D721Med (cell line): ENCODE data around the gene GSTA1.
"Not testable (repeated sequence)": the region's sequence is repeated elsewhere in the genome, so short reads cannot be mapped to it uniquely, and the experiment has no call there.

Experiments used
- DNase-seq: peaks from one replicate; pipeline ENCODE4 v3.0.0; 2011; ENCODE audit warnings: low spot score; ENCODE audit not compliant: insufficient read length
- FAIRE-seq: peaks from 2 replicates; lab custom pipeline; 2011; peaks lifted over from hg19 to GRCh38; lab: Jason Lieb, UNC
- TF ChIP-seq, protein P1 (sequence below): IDR thresholded peaks from 2 replicates; pipeline ENCODE4 v1.5.1; 2012; ENCODE audit warnings: mild to moderate bottlenecking, control low read depth; ENCODE audit not compliant: insufficient read depth; ENCODE audit errors: missing control alignments

The GSTA1 gene

GRCh38 chr6:52815167-52816092, 11.8 kb upstream of the GSTA1 start:
- DNase-seq (peak; percentile 38), FAIRE-seq (no peak)
- TF ChIP-seq, protein P1, sequence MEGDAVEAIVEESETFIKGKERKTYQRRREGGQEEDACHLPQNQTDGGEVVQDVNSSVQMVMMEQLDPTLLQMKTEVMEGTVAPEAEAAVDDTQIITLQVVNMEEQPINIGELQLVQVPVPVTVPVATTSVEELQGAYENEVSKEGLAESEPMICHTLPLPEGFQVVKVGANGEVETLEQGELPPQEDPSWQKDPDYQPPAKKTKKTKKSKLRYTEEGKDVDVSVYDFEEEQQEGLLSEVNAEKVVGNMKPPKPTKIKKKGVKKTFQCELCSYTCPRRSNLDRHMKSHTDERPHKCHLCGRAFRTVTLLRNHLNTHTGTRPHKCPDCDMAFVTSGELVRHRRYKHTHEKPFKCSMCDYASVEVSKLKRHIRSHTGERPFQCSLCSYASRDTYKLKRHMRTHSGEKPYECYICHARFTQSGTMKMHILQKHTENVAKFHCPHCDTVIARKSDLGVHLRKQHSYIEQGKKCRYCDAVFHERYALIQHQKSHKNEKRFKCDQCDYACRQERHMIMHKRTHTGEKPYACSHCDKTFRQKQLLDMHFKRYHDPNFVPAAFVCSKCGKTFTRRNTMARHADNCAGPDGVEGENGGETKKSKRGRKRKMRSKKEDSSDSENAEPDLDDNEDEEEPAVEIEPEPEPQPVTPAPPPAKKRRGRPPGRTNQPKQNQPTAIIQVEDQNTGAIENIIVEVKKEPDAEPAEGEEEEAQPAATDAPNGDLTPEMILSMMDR = peak; percentile 56

DNA sequence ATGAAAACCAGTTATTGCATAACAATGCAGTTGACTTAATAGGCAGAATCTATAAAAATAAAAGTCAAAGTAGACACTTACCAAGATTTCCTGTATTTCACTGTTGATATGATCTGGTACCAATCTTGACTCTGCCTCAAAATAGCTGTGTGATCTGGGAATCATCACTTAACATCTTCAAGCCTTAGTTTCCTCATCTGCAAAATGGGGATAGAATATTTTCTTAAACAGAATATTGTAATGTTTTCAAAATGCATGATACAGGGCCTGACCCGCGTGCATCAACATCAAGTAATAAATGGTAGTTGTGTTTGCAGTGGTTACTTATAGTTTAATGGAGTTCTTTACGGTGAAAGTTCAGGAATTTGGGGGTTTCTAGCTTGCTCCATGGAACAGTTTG, 10.9 kb upstream of the GSTA1 start:
- FAIRE-seq, DNase-seq: not testable (repeated sequence)

- DNase-seq, FAIRE-seq: not testable (repeated sequence)
Observed at GRCh38 chr6:52809777-52810176, 6.2 kb upstream of the GSTA1 start.

DNA sequence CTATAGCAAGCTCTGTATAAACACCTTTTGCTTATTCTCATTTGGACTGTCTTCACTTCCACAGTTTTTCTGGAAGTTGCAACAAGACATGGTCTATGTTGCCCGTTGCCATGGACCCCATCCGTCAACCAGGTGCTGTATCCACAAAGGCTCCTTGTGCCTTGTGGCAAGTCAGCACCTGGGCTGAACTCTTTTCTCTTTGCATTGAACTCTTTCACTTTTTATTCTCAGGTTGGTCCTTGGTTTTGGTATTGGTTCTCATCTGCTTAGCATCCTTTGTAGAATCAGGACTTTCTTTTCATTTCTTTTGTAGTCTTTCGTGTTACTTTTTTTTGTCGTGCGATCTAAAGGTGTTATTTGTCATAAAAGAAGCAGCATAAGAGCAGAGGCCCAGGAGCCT, 5.0 kb upstream of the GSTA1 start:
- TF ChIP-seq, protein P1 = no peak
- no peak for DNase-seq
- no peak for FAIRE-seq

DNA sequence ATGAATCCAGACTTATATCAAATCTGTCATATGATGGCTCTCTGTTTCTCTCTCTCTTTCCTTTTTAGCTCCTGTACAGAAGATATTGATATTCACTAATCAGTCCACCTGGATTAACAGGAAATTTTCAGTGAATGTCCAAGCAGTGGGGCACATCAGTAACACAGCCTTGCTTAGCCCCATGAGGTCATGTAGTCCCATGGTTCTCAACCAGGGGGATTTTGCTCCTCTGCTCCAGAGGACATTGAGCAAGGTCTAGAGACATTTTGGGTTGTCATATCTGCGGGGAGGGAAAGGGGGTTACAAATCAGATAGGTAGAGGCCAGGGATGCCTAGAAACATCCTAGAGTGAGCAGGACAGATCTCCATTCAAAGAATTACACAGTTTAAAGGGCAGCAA, 810 bp downstream of the GSTA1 start:
- DNase-seq = no peak
- TF ChIP-seq, protein P1 = no peak
- no peak for FAIRE-seq

GRCh38 chr6:52801188-52801841, 2.3 kb downstream of the GSTA1 start:
- no peak for DNase-seq
- FAIRE-seq = no peak
- TF ChIP-seq, protein P1 = no peak

DNA sequence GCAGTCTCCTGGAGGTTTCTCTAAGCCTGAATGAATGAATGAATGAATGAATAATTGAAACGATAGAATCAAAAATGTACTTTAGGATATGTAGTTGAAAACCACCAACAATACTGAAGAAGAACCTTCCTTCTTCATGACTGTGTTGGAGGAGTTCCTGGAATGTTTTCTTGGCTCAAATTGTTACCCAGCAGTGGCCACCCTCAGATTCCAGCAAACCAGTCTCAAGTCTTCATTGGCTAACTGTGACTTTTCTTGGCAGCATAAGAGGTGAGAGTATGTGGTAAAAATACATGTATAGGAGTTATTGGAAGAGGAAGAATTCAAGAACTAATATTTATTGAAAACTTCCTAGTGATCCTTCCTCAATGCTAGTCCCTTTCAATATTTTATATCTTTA, 4.3 kb downstream of the GSTA1 start:
- FAIRE-seq, DNase-seq: not testable (repeated sequence)

DNA sequence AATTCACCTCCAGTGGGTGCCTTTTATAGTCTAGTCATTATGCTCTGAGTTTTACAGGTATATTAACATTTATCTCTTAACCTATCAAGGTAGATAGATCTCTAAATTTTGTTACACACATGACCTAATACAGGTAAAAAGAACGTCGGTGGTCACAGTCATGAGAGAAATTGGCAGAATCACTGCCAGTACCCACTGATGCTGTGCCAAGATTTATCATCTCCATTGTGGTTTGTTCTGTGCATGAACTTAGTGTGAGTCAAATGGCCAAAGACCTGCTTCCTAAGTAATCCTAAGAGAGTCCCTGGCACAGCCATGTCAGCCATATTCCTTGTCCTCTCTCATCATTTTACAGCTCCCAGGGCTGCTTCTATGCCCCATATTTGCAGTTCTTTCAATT, 9.2 kb downstream of the GSTA1 start:
- not testable (repeated sequence) for FAIRE-seq, DNase-seq

DNA sequence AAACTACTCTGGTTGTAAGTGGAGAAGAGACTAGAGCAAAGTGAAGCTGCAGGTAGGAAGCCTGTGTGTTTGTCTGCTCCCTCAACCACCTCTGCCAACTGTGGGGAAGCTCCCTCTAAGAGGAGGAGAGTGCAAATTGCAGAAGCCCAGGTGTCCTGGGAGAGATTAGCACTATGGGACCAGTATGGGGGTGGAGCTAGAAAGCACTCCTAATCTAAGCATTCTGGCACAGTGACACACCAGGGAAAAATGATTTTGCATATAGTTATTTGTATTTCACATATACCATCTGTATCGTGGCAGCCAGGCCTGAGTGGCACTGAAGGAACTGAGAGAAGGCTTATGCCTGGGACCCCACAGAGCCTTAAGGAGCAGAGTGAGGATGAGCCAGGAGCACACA, 12.8 kb downstream of the GSTA1 start:
- FAIRE-seq (no peak), DNase-seq (no peak)
- TF ChIP-seq, protein P1 = no peak

- not testable (repeated sequence) for FAIRE-seq, DNase-seq
Observed at GRCh38 chr6:52789658-52790057, 14.0 kb downstream of the GSTA1 start.
